Measurements from ENCODE around the gene LMO7. TPM values are rescaled to one million over a fixed set of nuclear protein-coding genes. Genes with fewer than 3 reads are reported as not detected.

Gene LMO7
- total RNA-seq, 1 experiment from 2014 or later: 18.5 TPM

DNA sequence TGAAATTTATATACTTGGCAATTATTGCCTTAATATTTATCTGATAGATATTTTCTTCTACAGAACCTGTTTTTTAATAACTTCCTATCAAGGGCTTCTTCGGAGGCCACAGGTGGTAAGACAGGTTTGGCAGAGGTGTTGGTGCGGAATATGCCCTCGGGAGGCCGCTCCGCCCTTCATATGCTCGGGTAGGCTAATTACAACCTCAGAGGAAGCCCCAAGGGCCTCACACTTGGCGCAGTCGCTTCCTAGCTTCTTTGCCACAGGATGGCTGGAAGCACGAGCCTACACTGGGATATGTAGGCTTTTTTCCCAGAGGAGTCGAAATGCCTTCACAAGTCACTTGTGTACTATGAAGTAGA, 68.8 kb downstream of the LMO7 start:
- H3K4me1 Mint-ChIP-seq: peaks cover 13% of the 10 kb centered on the region
- ChIA-PET CTCF (interaction anchor here (2.0 kb wide), 1 partner anchor 9 kb away, joined by 19 read pairs; no protein-coding TSS in a partner anchor), POLR2A (no interaction called here)
- DNase-seq (ENCODE audit: low spot score): peak; percentile 28
- no peak overlapping the region for H3K4me3 Mint-ChIP-seq
- H3K36me3 Mint-ChIP-seq: peaks cover 17% of the 10 kb centered on the region
- peak; percentile 93 for ATAC-seq
- TF ChIP-seq NR3C1 (CRISPR knock-in tag; conservative IDR thresholded peaks at IDR 0.05; ENCODE audit: low read depth): no peak
- TF ChIP-seq ZNF263 (CRISPR knock-in tag; IDR thresholded peaks at IDR 0.05; ENCODE audit: low read depth): no peak
- TF ChIP-seq, protein P1, sequence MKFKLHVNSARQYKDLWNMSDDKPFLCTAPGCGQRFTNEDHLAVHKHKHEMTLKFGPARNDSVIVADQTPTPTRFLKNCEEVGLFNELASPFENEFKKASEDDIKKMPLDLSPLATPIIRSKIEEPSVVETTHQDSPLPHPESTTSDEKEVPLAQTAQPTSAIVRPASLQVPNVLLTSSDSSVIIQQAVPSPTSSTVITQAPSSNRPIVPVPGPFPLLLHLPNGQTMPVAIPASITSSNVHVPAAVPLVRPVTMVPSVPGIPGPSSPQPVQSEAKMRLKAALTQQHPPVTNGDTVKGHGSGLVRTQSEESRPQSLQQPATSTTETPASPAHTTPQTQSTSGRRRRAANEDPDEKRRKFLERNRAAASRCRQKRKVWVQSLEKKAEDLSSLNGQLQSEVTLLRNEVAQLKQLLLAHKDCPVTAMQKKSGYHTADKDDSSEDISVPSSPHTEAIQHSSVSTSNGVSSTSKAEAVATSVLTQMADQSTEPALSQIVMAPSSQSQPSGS (CRISPR knock-in tag; IDR thresholded peaks at IDR 0.05; ENCODE audit: borderline replicate concordance, low read depth): no peak
- TF ChIP-seq, protein P2, sequence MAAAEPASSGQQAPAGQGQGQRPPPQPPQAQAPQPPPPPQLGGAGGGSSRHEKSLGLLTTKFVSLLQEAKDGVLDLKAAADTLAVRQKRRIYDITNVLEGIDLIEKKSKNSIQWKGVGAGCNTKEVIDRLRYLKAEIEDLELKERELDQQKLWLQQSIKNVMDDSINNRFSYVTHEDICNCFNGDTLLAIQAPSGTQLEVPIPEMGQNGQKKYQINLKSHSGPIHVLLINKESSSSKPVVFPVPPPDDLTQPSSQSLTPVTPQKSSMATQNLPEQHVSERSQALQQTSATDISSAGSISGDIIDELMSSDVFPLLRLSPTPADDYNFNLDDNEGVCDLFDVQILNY (CRISPR knock-in tag; IDR thresholded peaks at IDR 0.05): no peak
- TF ChIP-seq, protein P3, sequence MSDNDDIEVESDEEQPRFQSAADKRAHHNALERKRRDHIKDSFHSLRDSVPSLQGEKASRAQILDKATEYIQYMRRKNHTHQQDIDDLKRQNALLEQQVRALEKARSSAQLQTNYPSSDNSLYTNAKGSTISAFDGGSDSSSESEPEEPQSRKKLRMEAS (CRISPR knock-in tag; IDR thresholded peaks at IDR 0.05): no peak
- TF ChIP-seq, protein P4, sequence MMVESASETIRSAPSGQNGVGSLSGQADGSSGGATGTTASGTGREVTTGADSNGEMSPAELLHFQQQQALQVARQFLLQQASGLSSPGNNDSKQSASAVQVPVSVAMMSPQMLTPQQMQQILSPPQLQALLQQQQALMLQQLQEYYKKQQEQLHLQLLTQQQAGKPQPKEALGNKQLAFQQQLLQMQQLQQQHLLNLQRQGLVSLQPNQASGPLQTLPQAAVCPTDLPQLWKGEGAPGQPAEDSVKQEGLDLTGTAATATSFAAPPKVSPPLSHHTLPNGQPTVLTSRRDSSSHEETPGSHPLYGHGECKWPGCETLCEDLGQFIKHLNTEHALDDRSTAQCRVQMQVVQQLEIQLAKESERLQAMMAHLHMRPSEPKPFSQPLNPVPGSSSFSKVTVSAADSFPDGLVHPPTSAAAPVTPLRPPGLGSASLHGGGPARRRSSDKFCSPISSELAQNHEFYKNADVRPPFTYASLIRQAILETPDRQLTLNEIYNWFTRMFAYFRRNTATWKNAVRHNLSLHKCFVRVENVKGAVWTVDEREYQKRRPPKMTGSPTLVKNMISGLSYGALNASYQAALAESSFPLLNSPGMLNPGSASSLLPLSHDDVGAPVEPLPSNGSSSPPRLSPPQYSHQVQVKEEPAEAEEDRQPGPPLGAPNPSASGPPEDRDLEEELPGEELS (CRISPR knock-in tag; IDR thresholded peaks at IDR 0.05): no peak
- no peak for TF ChIP-seq RELA (CRISPR knock-in tag; IDR thresholded peaks at IDR 0.05; ENCODE audit: borderline replicate concordance)
- no peak for TF ChIP-seq FOXP1 (CRISPR knock-in tag; IDR thresholded peaks at IDR 0.05; ENCODE audit: borderline replicate concordance)
- TF ChIP-seq, protein P5, sequence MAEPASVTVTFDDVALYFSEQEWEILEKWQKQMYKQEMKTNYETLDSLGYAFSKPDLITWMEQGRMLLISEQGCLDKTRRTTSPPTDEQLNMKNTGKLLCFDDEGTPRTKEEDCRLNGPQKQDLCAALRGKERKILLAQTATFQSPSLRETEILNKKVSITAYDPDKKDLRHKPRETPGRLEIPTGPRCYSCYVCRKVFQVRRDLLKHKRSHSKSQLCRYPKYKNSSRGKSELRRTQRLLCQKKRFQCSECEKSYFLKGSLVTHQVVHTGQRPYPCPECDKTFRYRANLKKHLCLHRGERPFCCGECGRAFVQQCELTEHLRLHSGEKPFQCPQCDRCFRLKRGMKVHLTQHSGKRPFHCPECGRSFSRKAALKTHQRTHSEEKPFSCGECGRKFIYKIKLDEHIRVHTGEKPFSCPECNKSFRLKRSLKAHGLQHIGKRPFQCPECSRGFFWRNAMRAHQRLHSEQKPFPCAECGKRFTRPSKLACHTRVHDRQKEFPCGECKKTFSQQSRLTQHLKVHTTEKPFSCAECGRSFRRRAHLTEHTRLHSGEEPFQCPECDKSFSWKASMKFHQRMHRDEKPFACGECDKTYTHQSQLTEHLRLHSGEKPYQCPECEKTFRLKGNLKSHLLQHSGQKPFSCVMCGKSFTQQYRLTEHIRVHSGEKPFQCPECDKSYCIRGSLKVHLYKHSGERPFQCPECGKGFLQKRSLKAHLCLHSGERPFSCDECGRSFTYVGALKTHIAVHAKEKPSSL (CRISPR knock-in tag; conservative IDR thresholded peaks at IDR 0.05): no peak
- TF ChIP-seq CREB1 (CRISPR knock-in tag; IDR thresholded peaks at IDR 0.05): no peak
- TF ChIP-seq SMAD4 (CRISPR knock-in tag; IDR thresholded peaks at IDR 0.05): no peak
- TF ChIP-seq, protein P6, sequence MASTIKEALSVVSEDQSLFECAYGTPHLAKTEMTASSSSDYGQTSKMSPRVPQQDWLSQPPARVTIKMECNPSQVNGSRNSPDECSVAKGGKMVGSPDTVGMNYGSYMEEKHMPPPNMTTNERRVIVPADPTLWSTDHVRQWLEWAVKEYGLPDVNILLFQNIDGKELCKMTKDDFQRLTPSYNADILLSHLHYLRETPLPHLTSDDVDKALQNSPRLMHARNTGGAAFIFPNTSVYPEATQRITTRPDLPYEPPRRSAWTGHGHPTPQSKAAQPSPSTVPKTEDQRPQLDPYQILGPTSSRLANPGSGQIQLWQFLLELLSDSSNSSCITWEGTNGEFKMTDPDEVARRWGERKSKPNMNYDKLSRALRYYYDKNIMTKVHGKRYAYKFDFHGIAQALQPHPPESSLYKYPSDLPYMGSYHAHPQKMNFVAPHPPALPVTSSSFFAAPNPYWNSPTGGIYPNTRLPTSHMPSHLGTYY (CRISPR knock-in tag; IDR thresholded peaks at IDR 0.05): no peak
- peaks cover 17% of the 10 kb centered on the region for H3K9me3 Mint-ChIP-seq
- peaks cover 2% of the 10 kb centered on the region; the same call in 1 of the 2 replicates for H3K27me3 Mint-ChIP-seq (ENCODE audit: low read depth)
- H3K27ac Mint-ChIP-seq: peak overlapping the region; percentile 9; the same call in 1 of the 2 replicates

DNA sequence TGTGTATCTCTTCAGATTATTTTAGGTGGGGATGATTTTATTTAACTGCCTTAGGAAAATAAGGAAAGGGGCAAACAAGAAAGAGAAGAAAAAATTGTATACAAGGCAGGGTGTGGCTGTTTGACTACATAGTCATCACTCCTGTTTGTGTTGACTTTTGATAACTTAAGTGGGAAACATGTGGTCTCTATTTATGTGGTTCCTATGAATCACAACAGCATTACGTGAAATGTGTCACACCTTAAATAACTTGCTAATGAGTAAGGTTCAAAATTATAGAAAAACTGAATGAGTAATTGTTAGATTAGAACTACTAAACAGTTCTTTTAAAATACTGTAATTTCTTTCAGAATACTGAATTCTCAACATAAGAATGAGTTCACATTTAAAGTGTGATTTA, 69.3 kb downstream of the LMO7 start:
- H3K27ac Mint-ChIP-seq: peak overlapping the region; percentile 9; the same call in 1 of the 2 replicates
- H3K4me3 Mint-ChIP-seq: no peak overlapping the region
- CTCF ChIA-PET: interaction anchor here (2.0 kb wide), 1 partner anchor 10 kb away, joined by 19 read pairs; no protein-coding TSS in a partner anchor
- peaks cover 12% of the 10 kb centered on the region for H3K36me3 Mint-ChIP-seq
- H3K27me3 Mint-ChIP-seq (ENCODE audit: low read depth): no peaks in the 10 kb centered on the region
- no peak for ATAC-seq
- TF ChIP-seq IRF2 (CRISPR knock-in tag; IDR thresholded peaks at IDR 0.05; ENCODE audit: borderline replicate concordance, low read depth) (no peak), RELA (CRISPR knock-in tag; IDR thresholded peaks at IDR 0.05; ENCODE audit: borderline replicate concordance) (no peak), NFE2L1 (CRISPR knock-in tag; IDR thresholded peaks at IDR 0.05) (no peak), FOXJ3 (CRISPR knock-in tag; IDR thresholded peaks at IDR 0.05; ENCODE audit: borderline replicate concordance) (no peak)
- POLR2A ChIA-PET: no interaction called here
- no peak for DNase-seq (ENCODE audit: low spot score)
- H3K9me3 Mint-ChIP-seq: peaks cover 13% of the 10 kb centered on the region
- H3K4me1 Mint-ChIP-seq: peaks cover 13% of the 10 kb centered on the region

Data from WTC11 (cell line).